B cell (primary cell): ENCODE measurements around the gene QSOX2. TPM values are rescaled to one million over a fixed set of nuclear protein-coding genes. Genes with fewer than 3 reads are reported as not detected.

Experiments
- ATAC-seq: fragments of 200-7000 bp; cut with Tn5 transposase; one replicate; pipeline ENCODE4 v1.10.0; 2021; ENCODE audit warnings: low read depth, mild to moderate bottlenecking, moderate number of reproducible peaks, moderate library complexity
- CTCF ChIA-PET: fragments of 350-600 bp; sonication (Branson Sonifier 250); formaldehyde crosslinking; loops from one replicate; lab custom pipeline; 2021; ENCODE audit warnings: antibody characterized with exemption, inconsistent platforms; lab: Charles Lee
- POLR2A ChIA-PET: fragments of 350-600 bp; sonication (Branson Sonifier 250); formaldehyde crosslinking; loops from one replicate; lab custom pipeline; 2021; ENCODE audit warnings: antibody characterized with exemption; lab: Charles Lee
- DNase-seq: peaks from one replicate; pipeline ENCODE4 v3.0.0; 2013
- H2AFZ ChIP-seq: 2 replicates; pipeline ENCODE4 v1.6.1; 2012; ENCODE audit warnings: mild to moderate bottlenecking, low read depth, low read length; ENCODE audit not compliant: insufficient read depth, poor library complexity, severe bottlenecking
- H3K27ac ChIP-seq, 2 donors: 1 replicate in 1 of 2; 2 replicates in 1 of 2; pipeline ENCODE4 v1.5.1; 2012 to 2013; ENCODE audit warnings: low read length in 2 of 2, mild to moderate bottlenecking in 2 of 2, moderate library complexity in 1 of 2
- H3K27me3 ChIP-seq, 4 experiments: fragments of 200-600 bp in 1 of 4; sonication (generic) in 1 of 4; replicated peaks in 1 of 4; 1 replicate in 2 of 4; 2 replicates in 2 of 4; pipeline versions ENCODE4 v1.6.1 to v1.7.0; 2013 to 2016; ENCODE audit warnings: low read length in 3 of 4, mild to moderate bottlenecking in 2 of 4, mixed read lengths in 1 of 4, moderate library complexity in 1 of 4; ENCODE audit not compliant: insufficient read depth in 4 of 4, control insufficient read depth in 3 of 4; ENCODE audit errors: control extremely low read depth in 1 of 4
- H3K36me3 ChIP-seq, 2 experiments: replicated peaks in 1 of 2; 1 replicate in 1 of 2; 2 replicates in 1 of 2; pipeline versions ENCODE4 v1.6.1 to v1.7.1; 2013; ENCODE audit warnings: low read length in 1 of 2; ENCODE audit not compliant: insufficient read depth in 2 of 2, control insufficient read depth in 1 of 2; ENCODE audit errors: control extremely low read depth in 1 of 2, extremely low read depth in 1 of 2
- H3K4me1 ChIP-seq, 2 donors: fragments of 200-600 bp in 1 of 2; sonication (generic) in 1 of 2; 1 replicate in 1 of 2; 2 replicates in 1 of 2; pipeline versions ENCODE4 v1.5.1 to v1.6.1; 2013 to 2017; ENCODE audit warnings: low read length in 2 of 2; ENCODE audit not compliant: control insufficient read depth in 2 of 2, insufficient read depth in 2 of 2
- H3K4me2 ChIP-seq: replicated peaks from 2 replicates; pipeline ENCODE3; 2012; ENCODE audit warnings: mild to moderate bottlenecking, low read depth, low read length; ENCODE audit not compliant: poor library complexity, severe bottlenecking
- H3K4me3 ChIP-seq, 5 experiments: fragments of 200-600 bp in 1 of 5; sonication (generic) in 1 of 5; 1 replicate in 3 of 5; 2 replicates in 2 of 5; pipeline versions ENCODE4 v1.5.1 to v1.7.0; 2011 to 2016; ENCODE audit warnings: low read length in 4 of 5, mild to moderate bottlenecking in 4 of 5, low read depth in 2 of 5, control low read depth in 1 of 5, moderate library complexity in 1 of 5; ENCODE audit not compliant: insufficient read depth in 1 of 5; ENCODE audit errors: control extremely low read depth in 1 of 5, extremely low read depth in 1 of 5
- H3K79me2 ChIP-seq: fragments of 200-600 bp; sonication (generic); one replicate; pipeline ENCODE4 v1.6.0; 2016; ENCODE audit warnings: low read length; ENCODE audit not compliant: control insufficient read depth, insufficient read depth
- H3K9ac ChIP-seq: fragments of 200-600 bp; sonication (generic); 2 replicates; pipeline ENCODE4 v1.6.1; 2017; ENCODE audit warnings: mild to moderate bottlenecking, low read length, moderate library complexity
- H3K9me3 ChIP-seq, 3 donors: one replicate each; pipeline versions ENCODE4 v1.6.1 to v1.7.1; 2013; ENCODE audit warnings: low read length in 2 of 3; ENCODE audit not compliant: control insufficient read depth in 2 of 3, insufficient read depth in 1 of 3; ENCODE audit errors: control extremely low read depth in 1 of 3
- H4K20me1 ChIP-seq: 2 replicates; pipeline ENCODE4 v1.6.0; 2012; ENCODE audit warnings: mild to moderate bottlenecking, low read length; ENCODE audit not compliant: insufficient read depth, control insufficient read depth, poor library complexity, severe bottlenecking
- H3K27ac Mint-ChIP-seq: one replicate; pipeline ENCODE4 v1.8.0; 2021; ENCODE audit warnings: mixed read lengths
- H3K27me3 Mint-ChIP-seq: one replicate; pipeline ENCODE4 v1.8.0; 2021; ENCODE audit warnings: mixed read lengths
- H3K4me1 Mint-ChIP-seq: one replicate; pipeline ENCODE4 v1.8.0; 2021; ENCODE audit warnings: mixed read lengths
- H3K4me3 Mint-ChIP-seq: one replicate; pipeline ENCODE4 v1.8.0; 2021; ENCODE audit warnings: mixed read lengths
- H3K9me3 Mint-ChIP-seq: one replicate; pipeline ENCODE4 v1.8.0; 2022; ENCODE audit warnings: mixed read lengths; ENCODE audit not compliant: insufficient read depth
- EZH2 ChIP-seq: IDR thresholded peaks from 2 replicates; pipeline ENCODE4 v1.6.1; 2012; ENCODE audit warnings: borderline replicate concordance, low read depth, mild to moderate bottlenecking, moderate library complexity, low read length; ENCODE audit not compliant: insufficient read depth, poor library complexity, severe bottlenecking
- WGBS: methylation state at CpG from one replicate; pipeline ENCODE4 v1.1.5; 2013; ENCODE audit warnings: missing lambda C conversion rate; ENCODE audit not compliant: insufficient coverage; 5-methylcytosine and 5-hydroxymethylcytosine counted together
- intact Hi-C: fragments of 100-400 bp; cut with micrococcal nuclease; formaldehyde crosslinking; loops from one replicate; pipeline ENCODE4 v1.10.0; 2022
- polyA plus RNA-seq: library from polyadenylated mRNA; depleted of rRNA; stranded (reverse); fragments of >200 nt; gene quantifications from 2 replicates; pipeline ENCODE4 v1.2.3, GENCODE V29; 2012
- total RNA-seq, 2 donors: library from RNA; stranded (reverse); fragments of 120-200 nt in 1 of 2; gene quantifications; 1 replicate in 1 of 2; 2 replicates in 1 of 2; pipeline versions ENCODE4 v1.2.3 to v1.2.4, GENCODE V29; 2013 to 2022
- TF ChIP-seq, protein P1 (sequence below): fragments of 200-600 bp; IDR thresholded peaks from one replicate; pipeline ENCODE4 v1.8.0; 2022; ENCODE audit warnings: antibody characterized with exemption, mild to moderate bottlenecking

QSOX2 gene
- total and polyA plus RNA-seq, 2 donors (not counting 1 experiment from before 2014, with no cell fraction given), result 62.9 to 139 TPM

DNA sequence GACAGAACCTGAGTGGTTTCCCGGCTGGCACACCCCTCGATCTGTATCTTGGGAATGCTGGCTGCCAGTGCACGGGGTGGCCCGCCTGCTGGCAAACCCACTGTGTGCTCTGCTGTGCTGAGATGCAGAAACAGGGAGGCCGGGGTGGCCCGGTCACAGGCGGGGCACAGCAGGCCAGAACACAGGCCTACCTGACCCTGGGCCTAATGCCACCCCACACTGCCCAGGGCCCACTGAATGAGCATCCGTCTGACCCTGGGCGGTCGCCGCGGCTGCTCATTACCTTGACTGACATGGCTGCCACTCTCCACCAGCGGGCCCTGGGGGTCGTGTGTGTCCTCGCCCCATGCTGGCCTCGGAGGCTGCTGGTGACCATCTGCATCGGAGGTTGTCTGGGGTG is 14.2 kb upstream of the QSOX2 start:
- 96% methylated on average over 17 of the region's 17 CpGs for WGBS
- TF ChIP-seq, protein P1, sequence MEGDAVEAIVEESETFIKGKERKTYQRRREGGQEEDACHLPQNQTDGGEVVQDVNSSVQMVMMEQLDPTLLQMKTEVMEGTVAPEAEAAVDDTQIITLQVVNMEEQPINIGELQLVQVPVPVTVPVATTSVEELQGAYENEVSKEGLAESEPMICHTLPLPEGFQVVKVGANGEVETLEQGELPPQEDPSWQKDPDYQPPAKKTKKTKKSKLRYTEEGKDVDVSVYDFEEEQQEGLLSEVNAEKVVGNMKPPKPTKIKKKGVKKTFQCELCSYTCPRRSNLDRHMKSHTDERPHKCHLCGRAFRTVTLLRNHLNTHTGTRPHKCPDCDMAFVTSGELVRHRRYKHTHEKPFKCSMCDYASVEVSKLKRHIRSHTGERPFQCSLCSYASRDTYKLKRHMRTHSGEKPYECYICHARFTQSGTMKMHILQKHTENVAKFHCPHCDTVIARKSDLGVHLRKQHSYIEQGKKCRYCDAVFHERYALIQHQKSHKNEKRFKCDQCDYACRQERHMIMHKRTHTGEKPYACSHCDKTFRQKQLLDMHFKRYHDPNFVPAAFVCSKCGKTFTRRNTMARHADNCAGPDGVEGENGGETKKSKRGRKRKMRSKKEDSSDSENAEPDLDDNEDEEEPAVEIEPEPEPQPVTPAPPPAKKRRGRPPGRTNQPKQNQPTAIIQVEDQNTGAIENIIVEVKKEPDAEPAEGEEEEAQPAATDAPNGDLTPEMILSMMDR, result no peak
- TF ChIP-seq EZH2, result no peak
- no peak for DNase-seq
- H3K27ac ChIP-seq, result no peak overlapping the region
- POLR2A ChIA-PET, result no interaction called here
- no peak overlapping the region for H2AFZ ChIP-seq
- no peak overlapping the region for H3K4me2 ChIP-seq
- H3K9me3 Mint-ChIP-seq, result no peaks in the 10 kb centered on the region
- H3K4me3 Mint-ChIP-seq, result no peak overlapping the region
- H3K27ac Mint-ChIP-seq, result no peak overlapping the region
- ATAC-seq, result no peak
- no peak overlapping the region for H3K4me3 ChIP-seq
- H3K4me1 ChIP-seq, result no peaks in the 10 kb centered on the region
- CTCF ChIA-PET, result no interaction called here
- H3K27me3 Mint-ChIP-seq, result no peaks in the 10 kb centered on the region
- H3K36me3 ChIP-seq, result no peaks in the 10 kb centered on the region
- H3K9ac ChIP-seq, result no peak overlapping the region
- H3K4me1 Mint-ChIP-seq, result no peaks in the 10 kb centered on the region
- no peaks in the 10 kb centered on the region for H3K79me2 ChIP-seq
- no peaks in the 10 kb centered on the region for H3K9me3 ChIP-seq
- peaks cover 0 to 4% (median 0%) of the 10 kb centered on the region in 4 experiments for H3K27me3 ChIP-seq
- intact Hi-C loops, result no loop called here
- H4K20me1 ChIP-seq, result no peaks in the 10 kb centered on the region

DNA sequence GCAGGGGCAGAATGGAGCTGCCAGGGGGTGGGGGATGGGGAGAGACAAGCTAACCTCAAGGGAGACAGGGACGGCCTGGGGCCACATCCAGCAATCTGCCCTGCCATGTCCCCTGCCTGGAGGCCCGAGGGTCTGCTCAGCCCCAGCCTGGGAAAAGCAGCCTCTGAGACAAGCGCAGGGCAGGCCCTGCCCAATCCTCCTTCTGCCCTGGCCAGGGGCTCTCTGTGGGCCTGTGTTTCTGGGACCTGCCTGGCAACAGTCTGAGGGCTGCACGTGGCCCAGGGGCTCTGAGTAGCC is 13.9 kb upstream of the QSOX2 start:
- no peak for ATAC-seq
- POLR2A ChIA-PET, result no interaction called here

More for the DNA sequence above, 13.9 kb upstream of the QSOX2 start:
- intact Hi-C loops, result no loop called here
- Histone ChIP-seq H3K36me3 (no peaks in the 10 kb centered on the region), H3K79me2 (no peaks in the 10 kb centered on the region), H3K4me3 (no peak overlapping the region), H3K27ac (no peak overlapping the region), H2AFZ (no peak overlapping the region), H4K20me1 (no peaks in the 10 kb centered on the region), H3K9me3 (no peaks in the 10 kb centered on the region), H3K4me2 (no peak overlapping the region), H3K27me3 (peaks cover 0 to 5% (median 0%) of the 10 kb centered on the region in 4 experiments), H3K4me1 (no peaks in the 10 kb centered on the region), H3K9ac (no peak overlapping the region)
- WGBS, result 43% methylated on average over 4 of the region's 4 CpGs
- Mint-ChIP-seq H3K9me3 (no peaks in the 10 kb centered on the region), H3K27me3 (no peaks in the 10 kb centered on the region), H3K4me3 (no peak overlapping the region), H3K4me1 (no peaks in the 10 kb centered on the region), H3K27ac (no peak overlapping the region)
- CTCF ChIA-PET, result no interaction called here
- DNase-seq, result no peak
- TF ChIP-seq, protein P1, result no peak
- no peak for TF ChIP-seq EZH2
